GM12878 (cell line): ENCODE results near the gene FKBP7. TPM values are rescaled to one million over a fixed set of nuclear protein-coding genes. Genes with fewer than 3 reads are reported as not detected.

Experiments used
- ATAC-seq: fragments of 200-7000 bp; cut with Tn5 transposase; 3 replicates; pipeline ENCODE4 v1.9.1; 2020; ENCODE audit warnings: mild to moderate bottlenecking, moderate library complexity
- BruUV-seq: library from RNA; stranded (reverse); fragments of 400-500 nt; replicated peaks from 2 replicates; lab custom pipeline; 2021; lab: Mats Ljungman, UMichigan
- CTCF ChIA-PET: fragments of 300-600 bp; sonication (Branson Sonifier 250); formaldehyde crosslinking; extraction: SDS; loops from one replicate; lab custom pipeline; 2021; ENCODE audit warnings: inconsistent platforms; lab: Yijun Ruan, JAX
- POLR2A ChIA-PET: fragments of 350-600 bp; formaldehyde crosslinking; extraction: SDS; loops from one replicate; lab custom pipeline; 2021; ENCODE audit warnings: inconsistent platforms; lab: Charles Lee
- RAD21 ChIA-PET: fragments of 300-600 bp; sonication (Branson Sonifier 250); formaldehyde crosslinking; loops from one replicate; lab custom pipeline; 2023; ENCODE audit warnings: antibody characterized with exemption; ENCODE audit not compliant: unreplicated experiment; lab: Charles Lee
- SMC1A ChIA-PET: fragments of 300-600 bp; sonication (Branson Sonifier 250); formaldehyde crosslinking; loops from one replicate; lab custom pipeline; 2023; ENCODE audit not compliant: unreplicated experiment, uncharacterized antibody; lab: Charles Lee
- DNase-seq: peaks from one replicate; pipeline ENCODE4 v3.0.0-alpha.2; 2011; ENCODE audit warnings: low read depth, low spot score
- FAIRE-seq: peaks from 3 replicates; lab custom pipeline; 2011; peaks lifted over from hg19 to GRCh38; lab: Jason Lieb, UNC
- H2AFZ ChIP-seq: 2 replicates; pipeline ENCODE4 v1.6.0; 2011; ENCODE audit warnings: low read depth, low read length, control low read depth; ENCODE audit not compliant: control insufficient read depth
- H3K27ac ChIP-seq: 2 replicates; pipeline ENCODE4 v1.5.1; 2011; ENCODE audit warnings: control low read depth; ENCODE audit not compliant: control insufficient read depth, insufficient read depth
- H3K27me3 ChIP-seq, 2 experiments: replicated peaks in 1 of 2; 2 replicates each; pipeline versions ENCODE4 v1.6.0 to v1.6.1; 2011; ENCODE audit warnings: low read length in 1 of 2; ENCODE audit not compliant: control insufficient read depth in 2 of 2, insufficient read depth in 2 of 2
- H3K36me3 ChIP-seq, 2 experiments: 2 replicates each; pipeline ENCODE4 v1.5.1; 2011; ENCODE audit warnings: low read length in 1 of 2; ENCODE audit not compliant: control insufficient read depth in 2 of 2, insufficient read depth in 2 of 2
- H3K4me1 ChIP-seq: 2 replicates; pipeline ENCODE4 v1.6.1; 2011; ENCODE audit warnings: mild to moderate bottlenecking, low read length, moderate library complexity, mixed read lengths; ENCODE audit not compliant: control insufficient read depth, insufficient read depth
- H3K4me2 ChIP-seq: 2 replicates; pipeline ENCODE4 v1.6.0; 2011; ENCODE audit warnings: control low read depth; ENCODE audit not compliant: control insufficient read depth, insufficient read depth
- H3K4me3 ChIP-seq: fragments of 200-600 bp; sonication (generic); 2 replicates; pipeline ENCODE4 v1.5.1; 2016
- H3K79me2 ChIP-seq: 2 replicates; pipeline ENCODE4 v1.6.0; 2011; ENCODE audit warnings: low read length; ENCODE audit not compliant: control insufficient read depth, insufficient read depth
- H3K9ac ChIP-seq: 2 replicates; pipeline ENCODE4 v1.8.0; 2011; ENCODE audit warnings: low read length, control low read depth, mixed read lengths; ENCODE audit not compliant: control insufficient read depth, insufficient read depth
- H3K9me3 ChIP-seq: replicated peaks from 3 replicates; pipeline ENCODE4 v1.5.1; 2011; ENCODE audit warnings: mild to moderate bottlenecking, low read length; ENCODE audit not compliant: control insufficient read depth, insufficient read depth
- H4K20me1 ChIP-seq: 2 replicates; pipeline ENCODE4 v1.6.0; 2011; ENCODE audit not compliant: control insufficient read depth, insufficient read depth
- CBX5 ChIP-seq: sonication (generic); IDR thresholded peaks from 2 replicates; pipeline ENCODE4 v1.6.1; 2016; ENCODE audit warnings: low read depth, moderate library complexity, mild to moderate bottlenecking, inconsistent platforms
- MXI1 ChIP-seq: fragments of 150-350 bp; IDR thresholded peaks from 2 replicates; pipeline ENCODE4 v1.6.1; 2011; ENCODE audit warnings: low read depth, mild to moderate bottlenecking, inconsistent platforms, low read length, improper control_type of control experiment
- NR2C1 ChIP-seq: fragments of 450-650 bp; IDR thresholded peaks from 2 replicates; pipeline ENCODE4 v1.6.1; 2017; ENCODE audit warnings: antibody characterized with exemption, mild to moderate bottlenecking, moderate library complexity
- POLR2A ChIP-seq: IDR thresholded peaks from 2 replicates; pipeline ENCODE4 v1.6.1; 2011; ENCODE audit warnings: low read depth, mild to moderate bottlenecking, low read length
- TCF7 ChIP-seq: IDR thresholded peaks from 2 replicates; pipeline ENCODE4 v1.6.1; 2014; ENCODE audit warnings: antibody characterized with exemption, borderline replicate concordance
- WGBS: methylation state at CpG from one replicate; pipeline ENCODE4 v1.1.6; 2016; ENCODE audit warnings: low lambda C conversion rate; ENCODE audit not compliant: insufficient replicate concordance, insufficient coverage; ENCODE audit errors: missing lambda C conversion rate; 5-methylcytosine and 5-hydroxymethylcytosine counted together
- in situ Hi-C: fragments of 300-500 bp; cut with MboI; formaldehyde crosslinking; loops from 9 replicates; pipeline ENCODE4 v1.14.3; 2018; ENCODE audit warnings: mixed read lengths
- intact Hi-C: fragments of 100-400 bp; cut with micrococcal nuclease; formaldehyde crosslinking; loops from one replicate; pipeline ENCODE4 v1.14.2; 2022; ENCODE audit not compliant: unreplicated experiment
- polyA plus RNA-seq, 11 experiments: library from polyadenylated mRNA; depleted of rRNA in 4 of 11; unstranded in 6 of 11; stranded (reverse) in 5 of 11; fragments of >200 nt; fragmentation: Nextera tagmentation in 4 of 11; fragmentation: Illumina TruSeq in 1 of 11; extraction: Ambion mirVana in 4 of 11; extraction: Trizol in 1 of 11; gene quantifications; 1 replicate in 1 of 11; 2 replicates in 10 of 11; pipeline versions ENCODE4 v1.2.1 to v1.2.3, GENCODE V29; 2011 to 2016; ENCODE audit warnings: inconsistent platforms in 2 of 11, missing spikeins in 2 of 11, low read depth in 1 of 11
- total RNA-seq, 4 experiments: library from RNA; depleted of rRNA in 3 of 4; stranded (reverse); fragments of >200 nt in 3 of 4; fragmentation: Illumina TruSeq in 1 of 4; extraction: Trizol in 1 of 4; gene quantifications; 2 replicates each; pipeline versions ENCODE4 v1.2.1 to v1.2.3, GENCODE V29; 2013 to 2021
- TF ChIP-seq, protein P1 (sequence below): fragments of 450-650 bp; formaldehyde crosslinking; IDR thresholded peaks from 2 replicates; pipeline ENCODE4 v1.5.0; 2022; ENCODE audit warnings: mild to moderate bottlenecking, missing genetic modification characterization

FKBP7 gene
- total and polyA plus RNA-seq, 10 of the 15 experiments (the other 5 are each of a cell fraction or from before 2014, with no cell fraction given) = 5.6 to 16.7 (median 12.5) TPM

DNA sequence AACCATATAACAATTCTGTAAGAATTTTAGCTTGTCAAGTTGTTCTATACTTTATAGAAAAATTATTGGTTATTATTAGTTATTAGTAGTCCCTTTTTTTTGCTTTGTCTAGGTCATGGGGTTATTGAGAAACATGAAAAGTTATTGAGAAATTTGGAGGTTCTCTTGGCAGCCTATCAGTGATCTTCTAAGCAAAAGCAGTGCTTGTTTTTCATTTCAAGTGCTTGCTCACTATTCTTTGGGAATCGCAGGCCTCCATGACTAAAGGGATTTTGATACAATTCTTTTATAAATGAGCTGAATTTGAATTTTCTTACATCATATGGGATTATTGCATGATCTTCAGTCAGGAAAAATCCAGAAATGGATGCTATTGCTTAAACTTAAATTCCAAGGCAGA is 27.7 kb upstream of the FKBP7 start:
- FAIRE-seq (no peak), DNase-seq (no peak), ATAC-seq (no peak)
- H3K4me1 ChIP-seq = no peaks in the 10 kb centered on the region
- ChIA-PET SMC1A (interaction anchor here (1.2 to 3.1 kb wide), 6 partner anchors 9 to 72 kb away, joined by 3 to 16 read pairs (median 6); no protein-coding TSS in a partner anchor), POLR2A (interaction anchor here (0.8 to 1.0 kb wide), 2 partner anchors 17 to 18 kb away, joined by 3 to 4 read pairs; no protein-coding TSS in a partner anchor), RAD21 (interaction anchor here (1.0 kb wide), 1 partner anchor 25 kb away, joined by 3 read pairs; no protein-coding TSS in a partner anchor), CTCF (interaction anchor here (1.1 to 1.7 kb wide), 3 partner anchors 14 to 23 kb away, joined by 3 to 6 read pairs (median 5); no protein-coding TSS in a partner anchor)
- intact Hi-C loops (no loop called here), in situ Hi-C loops (no loop called here)
- H3K4me3 ChIP-seq = no peak overlapping the region
- no TSS peak for BruUV-seq
- peaks cover under 1 to 2% of the 10 kb centered on the region in 2 experiments; a peak in 2 of 4 replicates for H3K36me3 ChIP-seq
- H3K27ac ChIP-seq = no peak overlapping the region
- H3K79me2 ChIP-seq = no peaks in the 10 kb centered on the region
- no peaks in the 10 kb centered on the region for H4K20me1 ChIP-seq
- H3K9me3 ChIP-seq = no peaks in the 10 kb centered on the region
- H3K27me3 ChIP-seq = no peaks in the 10 kb centered on the region
- WGBS = 96% methylated on average over 1 of the region's 1 CpG
- H3K4me2 ChIP-seq = no peak overlapping the region
- no peak for TF ChIP-seq CBX5
- no peak for TF ChIP-seq MXI1
- TF ChIP-seq, protein P1, sequence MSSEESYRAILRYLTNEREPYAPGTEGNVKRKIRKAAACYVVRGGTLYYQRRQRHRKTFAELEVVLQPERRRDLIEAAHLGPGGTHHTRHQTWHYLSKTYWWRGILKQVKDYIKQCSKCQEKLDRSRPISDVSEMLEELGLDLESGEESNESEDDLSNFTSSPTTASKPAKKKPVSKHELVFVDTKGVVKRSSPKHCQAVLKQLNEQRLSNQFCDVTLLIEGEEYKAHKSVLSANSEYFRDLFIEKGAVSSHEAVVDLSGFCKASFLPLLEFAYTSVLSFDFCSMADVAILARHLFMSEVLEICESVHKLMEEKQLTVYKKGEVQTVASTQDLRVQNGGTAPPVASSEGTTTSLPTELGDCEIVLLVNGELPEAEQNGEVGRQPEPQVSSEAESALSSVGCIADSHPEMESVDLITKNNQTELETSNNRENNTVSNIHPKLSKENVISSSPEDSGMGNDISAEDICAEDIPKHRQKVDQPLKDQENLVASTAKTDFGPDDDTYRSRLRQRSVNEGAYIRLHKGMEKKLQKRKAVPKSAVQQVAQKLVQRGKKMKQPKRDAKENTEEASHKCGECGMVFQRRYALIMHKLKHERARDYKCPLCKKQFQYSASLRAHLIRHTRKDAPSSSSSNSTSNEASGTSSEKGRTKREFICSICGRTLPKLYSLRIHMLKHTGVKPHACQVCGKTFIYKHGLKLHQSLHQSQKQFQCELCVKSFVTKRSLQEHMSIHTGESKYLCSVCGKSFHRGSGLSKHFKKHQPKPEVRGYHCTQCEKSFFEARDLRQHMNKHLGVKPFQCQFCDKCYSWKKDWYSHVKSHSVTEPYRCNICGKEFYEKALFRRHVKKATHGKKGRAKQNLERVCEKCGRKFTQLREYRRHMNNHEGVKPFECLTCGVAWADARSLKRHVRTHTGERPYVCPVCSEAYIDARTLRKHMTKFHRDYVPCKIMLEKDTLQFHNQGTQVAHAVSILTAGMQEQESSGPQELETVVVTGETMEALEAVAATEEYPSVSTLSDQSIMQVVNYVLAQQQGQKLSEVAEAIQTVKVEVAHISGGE (CRISPR knock-in tag) = no peak
- TF ChIP-seq NR2C1 = no peak
- TF ChIP-seq TCF7 = no peak
- TF ChIP-seq POLR2A = no peak
- no peak overlapping the region for H3K9ac ChIP-seq
- H2AFZ ChIP-seq = no peak overlapping the region
